ENCODE results near the gene COL4A5.

Gene COL4A5

DNA sequence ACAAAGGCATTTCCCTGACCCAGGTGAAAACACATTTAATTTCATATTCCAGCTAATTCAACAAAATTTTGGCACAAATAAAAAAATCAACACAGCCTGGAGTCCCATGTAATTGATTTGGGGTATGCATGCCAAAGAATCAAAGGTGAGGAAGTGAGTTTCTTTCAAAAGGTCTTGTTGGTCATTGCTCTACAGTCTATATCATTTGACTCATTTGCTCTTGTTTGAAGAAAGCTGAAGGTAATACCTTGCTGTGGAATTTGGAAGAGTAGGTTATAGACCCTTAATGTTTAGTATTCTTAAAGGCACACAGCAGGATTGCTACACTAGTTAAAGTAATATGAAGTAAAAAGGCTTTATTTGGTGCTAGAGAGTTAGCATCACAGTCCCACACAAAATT is 26.9 kb upstream of the COL4A5 start:
- TF ChIP-seq HOXD13 (CRISPR knock-in tag; IDR thresholded peaks at IDR 0.05; ENCODE audit: borderline replicate concordance) (no peak), AEBP2 (tag by site-specific recombination; IDR thresholded peaks at IDR 0.05; ENCODE audit: borderline replicate concordance) (no peak), TCF7L2 (IDR thresholded peaks at IDR 0.05; ENCODE audit: borderline replicate concordance, low read depth, low read length) (no peak)
- ChIA-PET CTCF (interaction anchor here (0.7 kb wide), 1 partner anchor 310 kb away, joined by 3 read pairs; no protein-coding TSS in a partner anchor), POLR2A (no interaction called here)
- Histone ChIP-seq H3K9me3 (ENCODE audit: control insufficient read depth, insufficient read depth, low read depth, low read length) (no peaks in the 10 kb centered on the region), H3K27ac (ENCODE audit: extremely low read depth, low read depth, low read length) (no peak overlapping the region), H3K4me1 (ENCODE audit: control insufficient read depth, insufficient read depth, low read length) (peaks cover 3% of the 10 kb centered on the region; the same call in 1 of the 2 replicates), H3K4me3 (ENCODE audit: low read depth, low read length) (no peak overlapping the region), H3K36me3 (ENCODE audit: control insufficient read depth in 2 of 2, insufficient read depth in 1 of 2, low read length in 2 of 2) (no peaks in the 10 kb centered on the region)

- ChIA-PET POLR2A (no interaction called here), CTCF (no interaction called here)
- Histone ChIP-seq H3K9me3 (ENCODE audit: control insufficient read depth, insufficient read depth, low read depth, low read length) (no peaks in the 10 kb centered on the region), H3K4me3 (ENCODE audit: low read depth, low read length) (no peak overlapping the region), H3K4me1 (ENCODE audit: control insufficient read depth, insufficient read depth, low read length) (peaks cover 3% of the 10 kb centered on the region; the same call in 1 of the 2 replicates), H3K36me3 (ENCODE audit: control insufficient read depth in 2 of 2, insufficient read depth in 1 of 2, low read length in 2 of 2) (no peaks in the 10 kb centered on the region), H3K27ac (ENCODE audit: extremely low read depth, low read depth, low read length) (no peak overlapping the region)
- TF ChIP-seq ZNF37A (tag by site-specific recombination; IDR thresholded peaks at IDR 0.05) (no peak), PBX3 (CRISPR knock-in tag; IDR thresholded peaks at IDR 0.05) (no peak), PATZ1 (tag by site-specific recombination; IDR thresholded peaks at IDR 0.05) (no peak), ZNF157 (tag by site-specific recombination; IDR thresholded peaks at IDR 0.05) (no peak), GLIS2 (tag by site-specific recombination; IDR thresholded peaks at IDR 0.05) (no peak)
- TF ChIP-seq, protein P1, sequence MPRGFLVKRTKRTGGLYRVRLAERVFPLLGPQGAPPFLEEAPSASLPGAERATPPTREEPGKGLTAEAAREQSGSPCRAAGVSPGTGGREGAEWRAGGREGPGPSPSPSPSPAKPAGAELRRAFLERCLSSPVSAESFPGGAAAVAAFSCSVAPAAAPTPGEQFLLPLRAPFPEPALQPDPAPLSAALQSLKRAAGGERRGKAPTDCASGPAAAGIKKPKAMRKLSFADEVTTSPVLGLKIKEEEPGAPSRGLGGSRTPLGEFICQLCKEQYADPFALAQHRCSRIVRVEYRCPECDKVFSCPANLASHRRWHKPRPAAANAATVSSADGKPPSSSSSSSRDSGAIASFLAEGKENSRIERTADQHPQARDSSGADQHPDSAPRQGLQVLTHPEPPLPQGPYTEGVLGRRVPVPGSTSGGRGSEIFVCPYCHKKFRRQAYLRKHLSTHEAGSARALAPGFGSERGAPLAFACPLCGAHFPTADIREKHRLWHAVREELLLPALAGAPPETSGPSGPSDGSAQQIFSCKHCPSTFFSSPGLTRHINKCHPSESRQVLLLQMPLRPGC (tag by site-specific recombination; IDR thresholded peaks at IDR 0.05) = no peak
- TF ChIP-seq, protein P2, sequence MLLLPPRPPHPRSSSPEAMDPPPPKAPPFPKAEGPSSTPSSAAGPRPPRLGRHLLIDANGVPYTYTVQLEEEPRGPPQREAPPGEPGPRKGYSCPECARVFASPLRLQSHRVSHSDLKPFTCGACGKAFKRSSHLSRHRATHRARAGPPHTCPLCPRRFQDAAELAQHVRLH (tag by site-specific recombination; IDR thresholded peaks at IDR 0.05) = no peak
Measured at GRCh38 chrX:108415146-108415545, 24.5 kb upstream of the COL4A5 start.

DNA sequence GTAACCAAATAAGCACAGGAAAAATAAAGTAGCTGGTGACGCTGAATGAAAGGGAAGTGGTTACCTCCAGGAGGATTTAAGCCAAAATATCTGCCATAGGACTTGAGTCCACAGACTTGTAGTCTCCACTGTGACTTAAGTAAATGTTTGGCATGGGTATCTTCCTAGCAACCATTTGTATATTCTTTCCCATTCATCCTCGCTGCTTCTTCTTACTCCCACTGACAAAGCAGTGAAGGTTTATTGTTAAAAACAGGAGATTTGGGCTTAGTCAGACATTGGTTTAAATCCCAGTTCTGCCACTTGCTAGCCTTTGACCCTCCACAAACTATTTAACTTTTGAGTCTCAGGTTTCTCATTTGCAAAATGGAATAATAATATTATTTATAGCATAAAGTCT is 23.7 kb upstream of the COL4A5 start:
- ChIA-PET POLR2A (no interaction called here), CTCF (no interaction called here)
- no peak for TF ChIP-seq WT1 (tag by site-specific recombination; IDR thresholded peaks at IDR 0.05)
- no peak for TF ChIP-seq SCRT2 (tag by site-specific recombination; IDR thresholded peaks at IDR 0.05)
- no peak for TF ChIP-seq ZNF391 (tag by site-specific recombination; IDR thresholded peaks at IDR 0.05; ENCODE audit: borderline replicate concordance, low read depth)
- TF ChIP-seq PRDM6 (tag by site-specific recombination; IDR thresholded peaks at IDR 0.05) = no peak
- TF ChIP-seq, protein P3, sequence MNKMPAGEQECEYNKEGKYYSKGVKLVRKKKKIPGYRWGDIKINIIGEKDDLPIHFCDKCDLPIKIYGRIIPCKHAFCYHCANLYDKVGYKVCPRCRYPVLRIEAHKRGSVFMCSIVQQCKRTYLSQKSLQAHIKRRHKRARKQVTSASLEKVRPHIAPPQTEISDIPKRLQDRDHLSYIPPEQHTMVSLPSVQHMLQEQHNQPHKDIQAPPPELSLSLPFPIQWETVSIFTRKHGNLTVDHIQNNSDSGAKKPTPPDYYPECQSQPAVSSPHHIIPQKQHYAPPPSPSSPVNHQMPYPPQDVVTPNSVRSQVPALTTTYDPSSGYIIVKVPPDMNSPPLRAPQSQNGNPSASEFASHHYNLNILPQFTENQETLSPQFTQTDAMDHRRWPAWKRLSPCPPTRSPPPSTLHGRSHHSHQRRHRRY (tag by site-specific recombination; IDR thresholded peaks at IDR 0.05) = no peak
- no peak for TF ChIP-seq ZNF514 (tag by site-specific recombination; IDR thresholded peaks at IDR 0.05)
- TF ChIP-seq SETDB1 (IDR thresholded peaks at IDR 0.05; ENCODE audit: insufficient read length, low read length) = no peak
- TF ChIP-seq ZBTB8A (tag by site-specific recombination; IDR thresholded peaks at IDR 0.05) = no peak
- no peak overlapping the region for H3K4me3 ChIP-seq (ENCODE audit: low read depth, low read length)
- H3K36me3 ChIP-seq (ENCODE audit: control insufficient read depth in 2 of 2, insufficient read depth in 1 of 2, low read length in 2 of 2) = no peaks in the 10 kb centered on the region
- H3K4me1 ChIP-seq (ENCODE audit: control insufficient read depth, insufficient read depth, low read length) = peaks cover 3% of the 10 kb centered on the region; the same call in 1 of the 2 replicates
- H3K9me3 ChIP-seq (ENCODE audit: control insufficient read depth, insufficient read depth, low read depth, low read length) = no peaks in the 10 kb centered on the region
- H3K27ac ChIP-seq (ENCODE audit: extremely low read depth, low read depth, low read length) = no peak overlapping the region
